K562 (cell line): Measurements from ENCODE around the gene ZMYND19. TPM values are rescaled to one million over a fixed set of nuclear protein-coding genes. Genes with fewer than 3 reads are reported as not detected.
A peak's percentile ranks its signal among the peaks of the same experiment; 100 is the strongest.

Experiments used
- BHLHE40 ChIP-seq: IDR thresholded peaks from 2 replicates; pipeline ENCODE4 v1.6.1; 2011; ENCODE audit warnings: low read length, improper control_type of control experiment
- HMGXB4 ChIP-seq: sonication (generic); formaldehyde crosslinking; IDR thresholded peaks from 2 replicates; pipeline ENCODE4 v1.8.1; 2023; ENCODE audit warnings: mild to moderate bottlenecking, missing genetic modification reagents
- ILK ChIP-seq: fragments of 450-650 bp; IDR thresholded peaks from 2 replicates; pipeline ENCODE4 v1.6.1; 2016; ENCODE audit warnings: missing genetic modification characterization, low read depth, mild to moderate bottlenecking, missing compliant biosample characterization, moderate library complexity, borderline replicate concordance
- KHSRP ChIP-seq: fragments of 450-650 bp; IDR thresholded peaks from 2 replicates; pipeline ENCODE4 v1.6.1; 2017
- MIER1 ChIP-seq: fragments of 450-650 bp; IDR thresholded peaks from 2 replicates; pipeline ENCODE4 v1.6.1; 2016; ENCODE audit warnings: antibody characterized with exemption, mild to moderate bottlenecking, low read depth
- NRF1 ChIP-seq, 2 experiments: fragments of 450-650 bp; IDR thresholded peaks in 1 of 2; conservative IDR thresholded peaks in 1 of 2; 2 replicates each; pipeline ENCODE4 v1.6.1; 2014; ENCODE audit warnings: mild to moderate bottlenecking in 2 of 2
- SOX6 ChIP-seq: fragments of 450-650 bp; IDR thresholded peaks from 2 replicates; pipeline ENCODE4 v1.6.1; 2014; ENCODE audit warnings: mild to moderate bottlenecking
- ZNF584 ChIP-seq: fragments of 200-800 bp; sonication (Bioruptor generic); IDR thresholded peaks from 2 replicates; pipeline ENCODE4 v1.6.1; 2016; ENCODE audit warnings: low read depth, mild to moderate bottlenecking, missing genetic modification characterization, missing compliant biosample characterization
- polyA plus RNA-seq, 8 experiments: library from polyadenylated mRNA; depleted of rRNA in 4 of 8; stranded (reverse) in 5 of 8; unstranded in 3 of 8; fragments of >200 nt; fragmentation: Nextera tagmentation in 2 of 8; fragmentation: Illumina TruSeq in 1 of 8; extraction: Ambion mirVana in 2 of 8; extraction: Trizol in 1 of 8; gene quantifications; 2 replicates each; pipeline versions ENCODE4 v1.2.1 to v1.2.3, GENCODE V29; 2011 to 2014; ENCODE audit warnings: inconsistent platforms in 1 of 8, missing spikeins in 1 of 8
- total RNA-seq, 7 experiments: library from RNA; depleted of rRNA in 6 of 7; stranded (reverse); fragments of >200 nt in 6 of 7; fragmentation: Illumina TruSeq in 2 of 7; extraction: Trizol in 2 of 7; gene quantifications; 2 replicates each; pipeline versions ENCODE4 v1.2.1 to v1.2.3, GENCODE V29; 2011 to 2021; ENCODE audit warnings: low replicate concordance in 1 of 7
- TF ChIP-seq, protein P1 (sequence below), 2 experiments: fragments of 450-650 bp; formaldehyde crosslinking in 1 of 2; IDR thresholded peaks; 2 replicates each; pipeline versions ENCODE4 v1.4.0 to v1.6.1; 2014 to 2020; ENCODE audit warnings: mild to moderate bottlenecking in 2 of 2, borderline replicate concordance in 1 of 2, low read depth in 1 of 2
- TF ChIP-seq, protein P2 (sequence below): fragments of 450-650 bp; IDR thresholded peaks from 2 replicates; pipeline ENCODE4 v1.6.1; 2016

The ZMYND19 gene
- total and polyA plus RNA-seq, 9 of the 15 experiments (the other 6 are each of a cell fraction or from before 2014, with no cell fraction given): 1.0 to 86.7 (median 44.0) TPM

DNA sequence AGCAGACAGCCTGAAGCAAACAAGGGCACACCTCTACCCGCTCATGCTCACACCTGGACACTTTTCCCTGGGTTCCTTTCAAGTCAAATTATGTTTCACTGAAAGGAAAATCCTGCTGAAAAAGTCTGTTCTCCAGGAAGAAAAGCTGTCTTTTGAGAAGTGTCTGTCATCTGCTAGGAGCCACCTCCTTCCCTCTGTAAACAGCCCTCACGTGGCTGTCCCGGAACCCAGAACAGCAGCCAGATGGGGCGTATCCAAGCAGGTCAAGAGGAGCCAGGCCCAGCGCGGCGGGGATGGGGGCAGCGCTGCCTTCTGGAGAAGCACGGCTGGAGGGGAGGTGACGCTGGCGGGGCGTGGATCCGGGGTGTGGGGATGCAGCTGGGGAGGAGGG is 40.1 kb downstream of the ZMYND19 start, which contains the start of gene PNPLA7 (continued):
- TF ChIP-seq ZNF584: no peak
- TF ChIP-seq ILK (tag): no peak
- TF ChIP-seq NRF1 (conservative IDR thresholded peaks at IDR 0.05 in 1 of 2, IDR thresholded peaks at IDR 0.05 in 1 of 2): 0 out of 4 replicates have a peak, but pooled peaks of 1 of the 2 experiments have one; percentile 17
- TF ChIP-seq HMGXB4: no peak
- no peak for TF ChIP-seq MIER1
- peak; percentile 93 for TF ChIP-seq BHLHE40
- TF ChIP-seq SOX6: no peak
- TF ChIP-seq, protein P1, sequence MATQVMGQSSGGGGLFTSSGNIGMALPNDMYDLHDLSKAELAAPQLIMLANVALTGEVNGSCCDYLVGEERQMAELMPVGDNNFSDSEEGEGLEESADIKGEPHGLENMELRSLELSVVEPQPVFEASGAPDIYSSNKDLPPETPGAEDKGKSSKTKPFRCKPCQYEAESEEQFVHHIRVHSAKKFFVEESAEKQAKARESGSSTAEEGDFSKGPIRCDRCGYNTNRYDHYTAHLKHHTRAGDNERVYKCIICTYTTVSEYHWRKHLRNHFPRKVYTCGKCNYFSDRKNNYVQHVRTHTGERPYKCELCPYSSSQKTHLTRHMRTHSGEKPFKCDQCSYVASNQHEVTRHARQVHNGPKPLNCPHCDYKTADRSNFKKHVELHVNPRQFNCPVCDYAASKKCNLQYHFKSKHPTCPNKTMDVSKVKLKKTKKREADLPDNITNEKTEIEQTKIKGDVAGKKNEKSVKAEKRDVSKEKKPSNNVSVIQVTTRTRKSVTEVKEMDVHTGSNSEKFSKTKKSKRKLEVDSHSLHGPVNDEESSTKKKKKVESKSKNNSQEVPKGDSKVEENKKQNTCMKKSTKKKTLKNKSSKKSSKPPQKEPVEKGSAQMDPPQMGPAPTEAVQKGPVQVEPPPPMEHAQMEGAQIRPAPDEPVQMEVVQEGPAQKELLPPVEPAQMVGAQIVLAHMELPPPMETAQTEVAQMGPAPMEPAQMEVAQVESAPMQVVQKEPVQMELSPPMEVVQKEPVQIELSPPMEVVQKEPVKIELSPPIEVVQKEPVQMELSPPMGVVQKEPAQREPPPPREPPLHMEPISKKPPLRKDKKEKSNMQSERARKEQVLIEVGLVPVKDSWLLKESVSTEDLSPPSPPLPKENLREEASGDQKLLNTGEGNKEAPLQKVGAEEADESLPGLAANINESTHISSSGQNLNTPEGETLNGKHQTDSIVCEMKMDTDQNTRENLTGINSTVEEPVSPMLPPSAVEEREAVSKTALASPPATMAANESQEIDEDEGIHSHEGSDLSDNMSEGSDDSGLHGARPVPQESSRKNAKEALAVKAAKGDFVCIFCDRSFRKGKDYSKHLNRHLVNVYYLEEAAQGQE (IDR thresholded peaks at IDR 0.05; ENCODE audit: borderline replicate concordance): peak; percentile 33; the same call in 1 of the 2 replicates
- TF ChIP-seq, protein P1 (CRISPR knock-in tag; IDR thresholded peaks at IDR 0.05; ENCODE audit: low read depth): no peak
- no peak for TF ChIP-seq KHSRP
- TF ChIP-seq, protein P2, sequence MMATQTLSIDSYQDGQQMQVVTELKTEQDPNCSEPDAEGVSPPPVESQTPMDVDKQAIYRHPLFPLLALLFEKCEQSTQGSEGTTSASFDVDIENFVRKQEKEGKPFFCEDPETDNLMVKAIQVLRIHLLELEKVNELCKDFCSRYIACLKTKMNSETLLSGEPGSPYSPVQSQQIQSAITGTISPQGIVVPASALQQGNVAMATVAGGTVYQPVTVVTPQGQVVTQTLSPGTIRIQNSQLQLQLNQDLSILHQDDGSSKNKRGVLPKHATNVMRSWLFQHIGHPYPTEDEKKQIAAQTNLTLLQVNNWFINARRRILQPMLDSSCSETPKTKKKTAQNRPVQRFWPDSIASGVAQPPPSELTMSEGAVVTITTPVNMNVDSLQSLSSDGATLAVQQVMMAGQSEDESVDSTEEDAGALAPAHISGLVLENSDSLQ: peak; percentile 94
